HG03280 (cell line): ENCODE measurements around the gene DCUN1D3.

Experiments used
- ATAC-seq: cut with Tn5 transposase; IDR thresholded peaks from one replicate; pipeline ENCODE4 v1.9.1; 2021; ENCODE audit warnings: mild to moderate bottlenecking, moderate library complexity; ENCODE audit not compliant: unreplicated experiment

Gene DCUN1D3

DNA sequence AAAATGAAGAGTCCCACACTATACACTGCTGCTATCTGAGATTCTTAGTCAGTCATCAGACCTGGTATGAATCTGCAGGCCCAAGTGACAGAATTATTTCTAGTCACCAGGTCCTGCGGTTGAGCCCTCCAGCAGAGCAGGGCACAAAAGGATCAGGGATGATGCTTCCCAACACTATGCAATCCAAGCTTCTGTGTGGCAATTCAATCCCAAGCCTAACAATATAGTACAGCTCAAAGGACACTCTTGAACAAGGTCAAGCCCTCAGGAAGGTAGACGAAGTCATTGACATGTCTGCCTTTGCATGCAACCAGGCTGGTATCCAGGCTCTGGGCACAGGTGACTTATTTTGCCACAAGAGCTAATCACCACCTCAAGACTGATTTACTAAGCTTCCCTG is 5.8 kb downstream of the DCUN1D3 start:
- ATAC-seq = no peak

DNA sequence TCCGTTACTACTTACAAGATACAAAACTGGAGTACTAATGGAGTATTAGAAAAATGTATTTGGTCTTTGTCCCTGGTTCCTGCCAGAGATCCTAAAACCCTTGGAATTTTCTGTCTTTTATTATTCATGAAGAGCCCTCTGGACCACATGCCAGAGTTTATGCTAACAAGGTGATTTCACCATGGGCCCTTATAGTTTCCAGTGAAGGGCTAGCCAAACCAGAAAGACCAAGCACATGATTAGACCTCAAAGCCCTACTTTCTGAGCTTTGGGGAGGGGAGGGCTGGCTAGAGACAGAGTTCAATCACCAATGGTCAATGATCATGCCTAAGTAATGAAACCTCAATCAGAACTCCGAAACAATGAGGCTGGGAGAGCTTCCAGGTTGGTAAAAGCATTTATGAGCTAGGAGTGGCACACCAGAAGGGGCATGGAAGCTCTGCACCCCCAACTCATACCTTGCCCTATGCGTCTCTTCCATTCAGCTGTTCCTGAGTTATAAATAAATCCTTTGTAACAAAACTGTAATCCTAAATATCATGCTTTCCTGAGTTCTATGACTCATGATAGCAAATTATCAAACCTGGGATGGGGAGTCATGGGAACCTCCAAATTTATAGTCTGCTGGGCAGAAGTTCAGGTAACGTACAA is 10.4 kb downstream of the DCUN1D3 start:
- ATAC-seq = no peak

DNA sequence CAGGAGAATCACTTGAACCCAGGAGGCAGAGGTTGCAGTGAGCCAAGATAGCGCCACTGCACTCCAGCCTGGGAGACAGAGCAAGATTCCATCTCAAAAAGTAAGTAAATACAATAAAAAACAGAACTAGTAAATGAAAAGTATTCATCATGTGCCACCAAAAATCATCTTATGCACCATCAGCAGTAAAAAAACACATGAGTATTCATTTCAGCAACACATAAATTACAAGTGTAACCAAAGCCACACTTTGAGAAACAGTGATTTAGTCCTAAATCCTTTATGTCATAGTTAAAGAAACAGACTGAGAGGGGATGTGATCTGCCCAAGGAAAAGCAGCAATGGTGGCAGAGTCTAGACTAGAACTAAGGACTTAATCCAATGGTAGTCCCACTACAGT is 13.0 kb downstream of the DCUN1D3 start:
- ATAC-seq = no peak

DNA sequence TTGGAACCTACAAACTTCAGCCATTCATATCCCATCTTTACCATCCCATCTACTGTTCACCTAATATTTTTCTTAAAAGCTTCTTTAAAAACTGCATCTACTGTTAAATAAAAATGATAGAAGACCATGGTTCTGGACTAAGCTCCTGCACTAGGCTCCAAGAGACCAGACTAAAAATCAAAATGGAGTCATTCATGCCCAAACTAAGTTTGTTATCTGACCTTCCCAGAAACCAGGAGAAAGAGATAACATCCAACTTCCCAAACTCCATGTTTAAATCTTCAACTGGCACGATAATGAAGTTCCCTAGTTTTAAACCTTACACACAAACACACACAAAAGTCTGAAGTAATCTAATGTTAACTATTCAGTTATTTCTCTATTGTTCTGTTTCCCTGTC is 13.8 kb downstream of the DCUN1D3 start:
- no peak for ATAC-seq

DNA sequence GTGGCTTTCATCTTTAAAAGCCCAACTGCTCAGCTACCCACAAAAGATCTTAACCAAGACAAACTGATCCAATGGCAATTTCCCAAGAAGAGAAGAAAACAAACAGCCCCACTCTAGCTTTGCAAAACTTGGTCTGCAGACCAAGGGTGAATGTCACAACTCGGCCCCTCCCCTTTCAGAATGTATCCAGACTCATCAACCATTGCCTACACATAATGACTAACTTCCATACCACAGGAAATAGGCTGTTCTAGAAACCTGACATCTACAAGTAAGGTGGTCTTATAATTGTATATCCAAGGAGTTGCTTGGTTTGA is 16.0 kb downstream of the DCUN1D3 start:
- no peak for ATAC-seq

DNA sequence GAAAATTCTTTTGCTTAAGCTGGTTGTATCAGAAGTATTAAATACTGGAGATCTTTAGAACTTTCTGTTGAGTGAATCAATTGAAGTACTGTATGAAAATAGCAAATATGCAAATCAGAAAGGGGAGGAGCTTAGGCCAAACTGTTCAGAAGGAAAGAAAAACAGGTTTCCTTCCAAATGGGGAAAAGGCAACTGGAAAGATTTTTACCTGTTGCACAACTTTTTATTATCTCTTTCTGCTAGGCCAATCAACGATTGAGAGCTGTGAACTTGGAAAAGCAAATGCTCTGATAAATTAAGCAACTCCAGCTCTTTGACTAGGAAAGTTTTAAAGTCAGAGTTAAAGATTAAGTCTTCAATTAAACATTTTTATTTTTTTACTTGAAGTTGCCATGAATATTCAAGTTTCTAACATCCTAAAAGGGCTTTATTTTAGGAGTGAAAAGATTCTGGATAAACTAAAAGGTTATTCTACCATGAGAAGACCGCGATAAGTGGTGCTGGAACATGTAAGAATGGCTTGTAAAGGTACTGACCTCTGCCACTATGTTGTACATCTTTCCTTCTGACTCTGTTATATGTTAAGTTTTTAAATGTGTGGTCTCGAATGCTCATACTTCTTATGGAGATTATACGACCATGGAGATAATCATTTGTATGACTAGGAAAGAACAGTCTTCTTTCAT is 16.5 kb downstream of the DCUN1D3 start:
- ATAC-seq = no peak

DNA sequence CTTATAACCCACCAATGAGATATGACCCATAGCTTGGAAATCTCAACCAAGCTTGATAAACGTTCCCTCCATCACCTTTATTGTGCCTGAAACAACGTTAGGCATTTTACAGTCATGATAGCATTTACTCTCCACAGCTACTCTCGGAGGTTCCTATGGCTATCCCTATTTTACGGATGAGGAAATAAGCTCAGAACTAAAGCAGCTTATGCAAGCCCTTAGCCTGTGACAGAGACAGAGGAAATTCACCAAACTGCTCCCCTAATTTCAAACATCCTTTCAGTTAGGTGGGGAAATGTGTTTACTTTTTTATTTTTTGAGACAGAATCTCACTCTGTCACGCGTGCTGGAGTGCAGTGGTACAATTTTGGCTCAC is 18.7 kb downstream of the DCUN1D3 start:
- no peak for ATAC-seq

DNA sequence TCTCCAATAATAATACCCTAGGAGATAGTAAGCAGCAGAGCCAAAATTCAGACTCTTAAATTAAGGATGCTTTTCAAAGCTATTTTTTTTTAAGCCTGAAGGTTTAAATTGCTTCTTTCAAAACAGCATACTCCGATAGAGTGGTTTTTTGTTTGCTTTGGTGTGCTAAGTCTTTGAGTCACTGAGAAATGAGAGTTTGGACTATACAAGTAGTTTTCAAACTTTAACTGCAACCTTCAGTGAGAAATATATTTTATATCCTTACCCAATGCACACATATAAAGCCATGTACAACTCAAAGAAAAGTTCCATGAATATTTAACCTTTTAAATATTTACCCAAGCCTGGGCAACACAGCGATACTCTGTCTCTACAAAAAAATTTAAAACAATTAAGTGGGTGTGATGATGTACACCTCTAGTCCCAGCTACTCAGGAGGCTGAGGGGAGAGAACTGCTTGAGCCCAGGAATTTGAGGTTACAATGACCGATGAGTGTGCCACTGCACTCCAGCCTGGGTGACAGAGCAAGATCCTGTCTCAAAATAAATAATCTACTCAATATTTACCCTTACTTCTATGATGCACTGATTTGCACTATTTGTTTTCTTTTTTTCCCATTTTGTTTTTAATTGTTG is 19.2 kb downstream of the DCUN1D3 start:
- no peak for ATAC-seq

DNA sequence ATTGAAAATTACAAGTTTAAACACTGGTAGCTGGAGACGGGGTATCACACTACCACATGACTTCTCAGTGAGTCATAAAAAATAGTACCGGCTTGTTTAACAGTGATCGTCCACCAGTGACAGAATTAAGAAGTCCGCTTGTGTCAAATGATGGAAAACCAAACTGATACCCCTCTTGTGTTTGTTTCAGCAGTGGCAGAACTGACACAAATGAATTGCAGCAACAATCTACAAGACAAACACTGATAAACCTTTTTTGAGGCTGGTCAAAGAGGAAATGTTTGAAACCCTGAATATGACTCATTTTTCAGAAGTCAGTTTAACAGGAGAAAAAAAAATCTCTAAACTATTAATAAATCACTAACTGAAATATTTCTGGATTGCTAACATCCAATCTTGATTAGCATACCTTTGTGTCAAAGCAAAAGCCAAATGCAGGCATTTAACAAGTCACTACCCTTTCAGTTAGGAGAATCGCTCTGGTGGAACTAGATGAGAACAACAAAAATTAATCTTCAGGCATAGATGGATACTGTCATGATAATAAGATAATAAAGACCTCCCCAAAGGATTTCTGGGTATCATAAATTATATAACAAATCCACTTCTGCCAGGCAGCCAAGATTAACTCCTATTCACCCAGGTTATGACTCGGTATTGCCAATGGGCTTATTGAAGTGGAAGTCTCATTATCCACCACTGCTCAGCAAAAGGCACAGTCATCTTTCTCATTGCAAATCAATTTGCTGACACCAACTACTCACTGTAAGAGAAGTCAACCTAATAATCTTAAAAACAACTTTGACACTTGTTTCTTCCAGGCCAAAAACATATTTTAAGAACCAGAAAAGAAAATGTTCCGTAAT is 20.8 kb downstream of the DCUN1D3 start:
- ATAC-seq = no peak

DNA sequence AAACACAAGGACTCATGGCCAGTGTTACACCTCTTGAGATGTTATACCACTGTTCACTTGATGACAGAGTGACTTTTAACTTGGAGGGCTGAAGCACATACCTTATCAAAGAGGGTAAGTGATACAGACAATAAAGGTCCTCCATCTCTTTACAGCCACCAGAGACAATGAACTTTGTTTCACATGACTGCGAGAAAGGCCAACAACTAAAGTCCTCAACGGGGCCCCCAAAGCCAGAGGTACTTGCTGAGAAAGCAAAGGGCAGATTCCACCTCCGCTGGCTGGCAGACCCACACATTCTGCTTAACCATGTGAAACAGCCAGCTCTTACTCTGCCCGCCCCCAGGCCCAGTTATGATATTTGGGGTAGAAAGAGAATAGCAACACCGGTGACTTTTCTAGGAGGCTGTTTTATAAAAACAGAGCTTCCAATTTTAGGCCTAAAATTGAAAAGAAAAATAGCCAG is 21.4 kb downstream of the DCUN1D3 start:
- ATAC-seq = no peak

DNA sequence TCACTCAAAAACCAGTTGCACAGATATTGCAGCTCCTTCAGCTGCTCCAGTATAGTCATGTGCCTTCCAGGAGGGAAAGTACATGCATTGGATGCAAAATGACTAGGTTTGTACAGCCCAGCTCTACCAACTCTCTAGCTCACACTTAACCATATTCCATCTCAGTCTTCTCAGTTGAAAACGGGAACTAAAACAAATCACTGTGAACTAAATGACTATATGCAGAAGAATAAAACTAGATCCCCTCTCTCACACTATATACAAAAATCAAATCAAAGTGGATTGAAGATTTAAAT is 24.9 kb downstream of the DCUN1D3 start:
- ATAC-seq = no peak

DNA sequence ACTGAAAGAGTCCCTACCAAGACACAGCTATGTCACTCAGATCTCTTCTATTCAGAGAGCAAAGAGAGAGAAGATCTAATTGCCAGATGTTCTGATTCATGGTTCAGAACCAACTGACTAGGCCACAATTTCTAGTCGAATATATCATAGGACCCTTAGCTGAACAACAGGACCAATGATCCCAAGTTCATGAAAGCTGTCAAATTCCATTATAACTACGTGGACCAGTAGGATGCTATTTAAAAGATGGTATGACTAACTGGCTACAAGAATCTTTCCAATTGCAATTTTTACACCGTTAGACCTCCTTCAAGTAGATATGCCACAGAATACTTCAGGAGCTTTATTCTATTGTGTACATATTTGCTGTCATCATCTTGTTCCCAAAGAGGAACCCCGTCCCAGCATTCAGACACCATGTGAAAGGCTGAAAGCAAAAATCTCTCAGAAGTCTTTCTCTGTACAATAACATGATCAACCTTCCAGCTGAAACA is 26.0 kb downstream of the DCUN1D3 start:
- ATAC-seq = peak; percentile 1

DNA sequence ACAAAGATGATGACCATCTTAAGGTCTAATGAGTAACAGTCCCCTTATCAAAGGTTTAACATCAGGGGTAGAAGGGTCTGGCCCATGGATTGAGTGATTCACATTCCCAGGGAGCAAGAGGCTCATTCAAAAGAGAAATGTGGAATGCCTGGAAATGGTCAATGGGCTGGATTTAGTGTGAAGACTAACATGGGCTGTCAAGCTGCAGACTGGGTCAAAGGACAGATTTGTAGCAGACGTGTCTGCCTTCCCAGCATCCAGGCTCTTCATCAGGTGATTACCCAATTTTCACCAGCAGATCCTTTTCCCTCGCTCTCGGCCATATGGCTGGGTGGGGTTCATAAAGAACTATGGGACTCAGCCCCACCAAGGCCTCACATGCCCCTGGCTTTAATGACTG is 26.8 kb downstream of the DCUN1D3 start:
- no peak for ATAC-seq

DNA sequence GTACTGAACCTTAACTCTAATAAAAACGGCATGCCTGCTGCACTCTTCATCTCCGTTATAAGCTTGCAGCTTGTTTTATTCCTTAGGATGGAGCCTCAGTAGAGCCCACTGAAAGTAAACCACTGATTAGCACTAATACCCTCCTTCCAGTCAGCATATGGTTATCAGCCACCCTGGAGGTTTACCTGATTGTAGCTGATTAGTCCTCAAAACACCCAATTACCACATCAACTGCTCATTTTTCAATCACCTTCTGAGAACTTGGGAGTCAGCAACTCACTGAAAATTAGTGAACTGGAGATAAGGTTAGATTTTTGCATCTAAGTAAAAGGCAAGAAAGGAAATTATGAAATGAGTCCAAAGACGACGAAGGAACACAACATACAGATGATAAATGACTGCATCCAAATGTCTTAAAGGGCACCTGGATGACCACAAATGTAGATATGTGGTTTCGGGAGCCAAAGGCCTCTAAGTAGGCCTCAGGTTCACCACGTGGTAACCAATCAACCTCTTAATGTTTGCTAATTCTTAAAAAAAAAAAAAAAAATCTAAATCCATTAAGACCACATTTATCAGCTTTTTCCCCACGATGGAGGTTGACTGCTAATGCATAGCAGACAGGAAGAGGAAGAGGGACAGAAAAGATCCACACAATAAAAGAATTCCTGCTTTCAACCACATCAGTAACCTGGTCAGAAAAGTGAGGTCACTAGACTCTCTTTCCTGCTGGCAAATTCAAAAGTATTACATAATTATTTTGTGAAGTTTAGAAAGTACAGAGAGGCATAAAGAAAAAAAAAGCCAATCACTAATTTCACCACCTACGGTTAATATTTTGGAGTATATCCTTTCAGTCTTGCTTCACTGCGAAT is 28.0 kb downstream of the DCUN1D3 start:
- ATAC-seq = no peak

DNA sequence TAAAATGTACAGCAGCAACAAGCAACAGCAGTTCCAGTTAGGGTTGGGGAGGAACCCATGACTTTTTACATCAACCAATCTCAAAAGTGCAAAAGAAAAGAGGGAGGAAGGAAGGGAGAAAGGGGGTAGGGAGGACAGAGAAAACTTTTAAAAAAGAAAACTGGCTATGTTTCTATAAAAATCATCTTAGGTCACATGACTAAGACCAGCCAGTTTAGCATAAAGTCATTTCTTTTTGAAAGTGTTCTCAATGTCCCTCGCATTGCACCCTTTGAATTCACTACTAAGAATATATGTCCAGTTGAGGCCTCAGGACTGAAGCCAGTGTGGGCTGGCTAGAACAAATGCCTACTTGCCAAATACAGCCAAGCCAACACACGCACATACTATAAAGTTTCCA is 28.9 kb downstream of the DCUN1D3 start:
- no peak for ATAC-seq

DNA sequence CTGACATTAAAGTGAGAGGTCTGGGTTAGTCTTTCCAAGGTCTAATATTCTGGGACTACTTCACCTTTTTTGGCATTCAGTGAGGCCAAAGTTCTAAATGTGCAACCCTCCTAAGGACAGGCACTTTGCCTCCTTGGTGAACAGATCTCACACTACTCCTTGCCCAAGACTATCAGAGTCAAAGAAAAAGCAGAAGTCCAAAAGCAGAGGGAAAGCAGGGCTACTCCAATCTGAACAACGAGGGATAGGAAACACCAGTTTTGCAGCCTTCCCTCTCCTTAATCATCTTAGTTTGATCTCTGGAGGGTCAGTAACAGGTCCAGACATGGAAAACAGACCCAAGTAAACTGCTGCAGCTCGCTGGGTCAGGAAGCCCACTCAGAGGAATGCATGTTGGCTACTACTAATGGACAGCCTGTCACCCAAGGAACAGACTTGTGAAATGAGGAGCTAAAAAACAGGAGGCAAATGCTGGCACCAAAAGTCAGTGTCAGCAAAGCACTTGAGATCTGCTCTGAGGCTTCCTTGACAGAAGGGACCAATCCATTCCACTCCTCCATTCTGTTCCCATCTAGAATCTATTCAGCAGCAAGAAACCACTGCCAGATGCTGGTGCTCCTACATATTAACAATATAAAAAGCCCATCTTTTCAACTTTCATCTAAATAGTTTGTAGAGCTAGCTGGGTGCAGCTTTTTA is 29.9 kb downstream of the DCUN1D3 start:
- ATAC-seq = no peak

DNA sequence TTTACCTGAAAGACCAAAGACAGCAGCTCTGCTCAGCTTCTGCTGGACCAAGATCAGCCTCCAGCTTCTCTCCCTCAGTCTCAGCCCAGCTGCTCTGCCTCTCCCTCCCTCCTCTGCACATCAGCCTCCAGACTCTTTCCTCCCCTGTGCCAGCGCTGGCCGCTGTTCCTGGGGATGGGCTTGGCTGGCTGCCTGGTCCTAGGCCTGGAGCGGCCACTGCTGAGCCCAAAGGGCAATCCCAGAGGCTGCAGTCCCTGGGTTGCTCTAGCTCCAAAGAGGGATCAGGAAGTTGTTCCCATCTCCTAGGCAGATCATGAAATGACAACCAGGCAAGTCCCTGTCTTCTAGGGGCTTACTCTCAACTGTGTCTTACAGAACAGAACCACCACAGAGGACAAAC is 31.3 kb downstream of the DCUN1D3 start:
- no peak for ATAC-seq

DNA sequence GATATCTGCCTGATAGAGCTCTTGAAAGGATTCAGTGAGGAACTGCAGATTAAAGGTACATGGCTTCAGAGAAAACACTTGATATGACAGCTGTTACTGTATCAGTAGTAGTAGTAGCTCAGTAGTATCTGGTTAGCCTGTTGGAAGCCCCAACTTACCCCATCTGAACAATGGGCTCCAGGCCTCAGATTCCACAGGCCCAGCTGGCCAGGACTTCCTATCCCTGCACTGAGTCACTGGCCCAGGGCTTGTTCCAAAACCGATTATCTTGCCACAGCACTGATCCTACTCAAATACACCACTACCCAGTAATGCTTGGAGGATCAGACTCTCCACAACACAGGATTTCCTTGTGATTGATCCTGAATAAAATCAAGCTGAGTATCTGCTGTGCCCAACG is 32.6 kb downstream of the DCUN1D3 start:
- no peak for ATAC-seq

DNA sequence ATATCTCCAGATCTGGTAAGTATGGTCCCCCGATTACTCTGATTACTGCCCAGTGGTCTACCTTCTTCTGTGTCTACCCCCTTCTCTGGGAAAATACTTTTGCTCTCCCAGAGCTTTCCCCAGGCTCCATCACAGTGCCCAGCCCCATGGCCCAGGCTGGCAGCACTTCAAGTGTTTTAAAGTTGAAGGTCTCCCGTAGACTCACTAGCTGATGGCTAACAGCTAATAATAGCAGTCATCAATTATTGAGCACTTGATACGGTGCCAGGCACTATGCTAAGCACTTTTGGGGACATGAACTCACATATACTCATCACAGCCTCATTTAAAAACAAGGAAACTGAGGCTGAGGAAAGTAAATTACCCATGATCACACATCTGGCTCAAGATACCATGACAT is 33.4 kb downstream of the DCUN1D3 start:
- ATAC-seq = no peak

DNA sequence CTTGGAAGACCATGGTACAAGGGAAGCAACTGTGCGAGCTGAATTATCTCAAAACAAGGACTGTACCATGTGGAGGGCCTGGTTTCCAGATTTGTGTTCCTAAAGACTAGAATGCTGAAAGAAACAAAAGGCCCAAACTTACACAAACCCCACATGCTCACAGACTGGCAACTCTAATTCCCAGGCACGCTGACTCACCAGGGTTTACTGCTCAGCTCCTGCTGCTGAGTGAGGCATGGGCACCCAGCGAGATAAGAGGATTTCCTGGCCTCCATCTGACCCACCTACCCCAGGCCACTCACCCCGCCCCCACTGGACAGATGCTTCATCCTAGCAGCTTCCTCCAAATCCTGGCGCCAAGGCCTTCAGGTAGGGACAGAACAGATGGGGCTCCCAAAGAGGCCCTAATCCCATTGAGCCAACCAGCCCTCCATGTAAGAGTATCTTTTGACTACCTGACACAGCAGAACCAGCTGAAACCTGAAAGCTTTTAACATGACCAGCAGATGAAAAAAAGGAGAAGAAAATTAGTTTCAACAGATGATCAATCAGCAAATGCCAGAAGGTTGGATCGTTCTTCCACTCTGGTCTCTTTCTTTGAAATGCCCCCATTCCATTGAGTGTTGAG is 33.9 kb downstream of the DCUN1D3 start:
- peak; percentile 30 for ATAC-seq
